ENCODE results near the gene OR6C3.
"Not testable (repeated sequence)": the region's sequence is repeated elsewhere in the genome, so short reads cannot be mapped to it uniquely, and the experiment has no call there.

Gene OR6C3

DNA sequence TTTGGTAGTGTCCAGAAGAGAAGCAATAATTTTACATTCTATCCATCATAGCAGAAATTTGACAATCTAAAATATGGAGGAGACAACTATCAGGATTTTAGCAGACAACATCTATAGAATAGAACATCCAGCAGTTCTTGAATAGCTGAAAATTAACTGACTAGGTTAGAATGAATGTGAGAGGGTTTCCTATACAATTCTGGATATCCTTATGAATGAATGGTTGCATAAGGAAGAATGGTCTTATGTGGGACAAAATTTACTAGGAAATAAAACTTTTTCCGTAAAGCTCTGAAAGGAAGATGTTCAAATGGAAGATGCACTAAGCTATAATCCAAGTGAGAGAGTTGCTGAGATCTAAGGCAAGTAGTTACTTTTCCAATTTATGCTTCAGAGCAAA, at the start of gene OR6C3:
Gene OR6C3 (plus strand): TSS at position 301 of the 400 bp plus-strand sequence. CDS start 955 bp downstream, outside the sequence.
- in situ Hi-C loops (cut with MboI; ENCODE audit: low sequenced_read_pairs): no loop called here

DNA sequence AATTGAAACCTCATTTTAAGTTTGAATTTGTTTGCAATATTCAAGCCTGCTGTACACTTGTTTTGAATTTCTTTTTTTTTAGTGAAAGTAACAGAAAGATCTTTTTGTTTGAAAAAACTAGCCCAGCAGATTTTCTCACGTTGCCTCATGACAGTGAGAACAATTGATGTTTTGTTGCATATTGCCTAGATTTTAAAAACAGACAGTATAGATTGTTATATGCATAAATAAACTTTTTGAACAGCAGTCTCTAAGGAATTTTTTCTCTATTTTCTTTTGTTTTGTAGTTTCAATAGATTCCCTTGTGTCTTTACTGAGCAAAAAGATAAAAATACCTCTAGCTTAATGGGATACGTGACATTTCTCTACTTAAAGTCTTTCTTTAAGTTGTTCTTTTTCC, 49.6 kb upstream of the OR6C3 start:
- in situ Hi-C loops (cut with MboI; ENCODE audit: low sequenced_read_pairs): no loop called here

DNA sequence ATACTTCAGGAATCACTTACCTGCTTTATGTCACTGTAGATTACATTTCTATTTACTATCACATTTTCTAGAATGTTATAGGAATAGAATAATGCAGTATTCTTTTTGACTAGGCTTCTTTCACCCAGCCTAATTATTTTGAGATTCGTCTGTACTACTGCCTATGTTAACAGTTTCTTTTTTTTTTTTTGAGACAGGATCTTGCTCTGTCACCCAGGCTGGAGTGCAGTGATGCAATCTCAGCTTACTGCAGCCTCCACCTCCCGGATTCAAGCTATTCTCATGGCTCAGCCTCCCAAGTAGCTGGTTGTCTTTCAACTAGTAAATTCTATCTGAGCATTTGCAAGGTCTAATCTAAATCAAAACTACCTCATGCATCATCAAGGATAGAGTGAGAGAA, 40.5 kb upstream of the OR6C3 start:
- in situ Hi-C loops (cut with MboI; ENCODE audit: low sequenced_read_pairs): no loop called here

DNA sequence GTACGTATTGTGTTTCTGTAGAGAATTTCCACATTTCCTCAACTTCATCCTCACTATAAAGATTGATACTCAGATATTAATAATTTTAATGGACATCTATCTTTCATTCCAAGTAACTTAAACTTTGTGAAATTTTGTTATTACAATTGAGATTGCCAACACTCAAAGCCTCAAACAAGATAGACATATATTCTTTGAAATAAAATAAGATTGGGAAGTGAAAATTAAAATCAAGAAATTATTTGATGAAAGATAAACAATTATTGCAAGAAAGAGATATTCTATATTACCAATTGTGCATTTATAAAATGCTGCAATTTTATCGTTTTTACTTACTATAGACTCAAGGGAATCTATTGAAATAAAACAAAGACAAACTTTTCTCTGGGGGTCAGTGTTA, 34.1 kb upstream of the OR6C3 start, which contains the start of gene OR6C6:
Gene OR6C6 (minus strand): TSS at position 101 of the 400 bp plus-strand sequence. CDS start 1,337 bp downstream, outside the sequence.
- in situ Hi-C loops (cut with MboI; ENCODE audit: low sequenced_read_pairs): no loop called here

DNA sequence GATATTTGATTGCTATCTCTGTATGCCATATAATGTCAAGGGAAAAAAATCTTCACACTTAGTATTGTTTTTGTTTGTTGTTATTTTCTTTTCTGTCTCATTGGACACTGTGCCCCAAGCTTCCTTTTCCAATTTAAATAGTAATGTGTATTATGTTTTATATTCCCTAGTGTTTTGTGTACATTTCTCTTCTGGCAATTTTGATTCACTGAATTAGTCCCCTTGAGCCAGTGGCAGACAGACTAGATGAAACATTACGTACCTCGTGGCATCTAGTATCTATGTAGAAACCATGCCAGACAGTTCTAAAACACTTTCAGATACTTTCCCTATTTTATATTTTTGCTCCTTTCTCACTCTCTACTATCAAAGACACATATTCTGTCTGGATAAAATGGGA, 16.5 kb upstream of the OR6C3 start, which contains the start of gene OR6C1:
Gene OR6C1 (plus strand): TSS at position 301 of the 400 bp plus-strand sequence. CDS start 6,257 bp downstream, outside the sequence.
- in situ Hi-C loops (cut with MboI; ENCODE audit: low sequenced_read_pairs): no loop called here

DNA sequence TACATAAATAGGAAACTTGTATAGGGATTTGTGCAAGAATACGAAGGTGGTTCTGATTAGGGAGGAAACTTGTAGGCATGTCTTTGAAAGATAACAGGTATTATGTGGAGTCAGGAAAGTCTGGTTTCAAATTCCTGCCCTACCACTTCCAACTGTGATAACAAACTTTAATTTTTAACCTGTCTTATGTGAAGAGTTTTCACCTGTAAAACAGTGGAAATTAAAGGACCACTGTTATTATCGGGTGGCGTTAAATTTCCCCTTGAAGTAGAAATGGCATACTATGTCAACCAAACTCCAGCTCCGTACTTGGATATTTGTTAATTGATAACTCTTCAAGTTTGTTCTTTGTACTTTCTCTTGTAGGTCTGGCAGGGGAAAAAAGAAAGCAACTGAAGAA, 10.3 kb upstream of the OR6C3 start:
- in situ Hi-C loops (cut with MboI; ENCODE audit: low sequenced_read_pairs): no loop called here

DNA sequence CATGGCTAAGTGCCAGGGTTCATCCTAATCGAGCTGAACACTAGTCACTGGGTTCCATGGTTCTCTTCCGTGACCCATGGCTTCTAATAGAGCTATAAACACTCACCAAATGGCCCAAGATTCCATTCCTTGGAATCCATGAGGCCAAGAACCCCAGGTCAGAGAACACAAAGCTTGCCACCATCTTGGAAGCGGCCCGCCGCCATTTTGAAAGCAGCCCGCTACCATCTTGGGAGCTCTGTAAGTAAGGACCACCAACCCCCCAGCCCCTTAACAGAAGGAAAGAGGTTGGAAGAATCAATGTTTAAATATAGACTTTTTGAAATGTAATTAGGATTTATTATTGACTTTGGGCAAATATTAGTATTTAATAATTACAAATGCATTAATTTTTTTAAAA, 4.7 kb upstream of the OR6C3 start:
- in situ Hi-C loops (cut with MboI; ENCODE audit: low sequenced_read_pairs): not testable (repeated sequence)

DNA sequence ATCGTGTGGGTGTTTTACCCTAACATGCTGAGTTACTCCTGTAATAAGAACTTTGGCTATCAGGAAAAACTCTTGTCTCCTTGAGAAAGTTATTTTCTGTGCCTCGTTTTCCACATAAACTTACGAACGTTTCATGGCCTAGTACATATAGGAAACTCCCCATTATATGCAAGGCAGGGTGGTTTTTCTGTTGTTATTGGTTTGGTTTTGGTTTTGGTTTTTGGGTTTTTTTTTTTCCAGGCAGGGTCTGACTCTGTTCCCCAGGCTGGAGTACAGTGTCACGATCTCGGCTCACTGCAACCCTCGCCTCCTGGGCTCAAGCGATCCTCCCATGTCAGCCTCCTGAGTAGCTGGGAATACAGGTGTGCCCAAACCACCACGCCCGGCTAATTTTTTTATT, 5.5 kb downstream of the OR6C3 start:
- in situ Hi-C loops (cut with MboI; ENCODE audit: low sequenced_read_pairs): no loop called here

DNA sequence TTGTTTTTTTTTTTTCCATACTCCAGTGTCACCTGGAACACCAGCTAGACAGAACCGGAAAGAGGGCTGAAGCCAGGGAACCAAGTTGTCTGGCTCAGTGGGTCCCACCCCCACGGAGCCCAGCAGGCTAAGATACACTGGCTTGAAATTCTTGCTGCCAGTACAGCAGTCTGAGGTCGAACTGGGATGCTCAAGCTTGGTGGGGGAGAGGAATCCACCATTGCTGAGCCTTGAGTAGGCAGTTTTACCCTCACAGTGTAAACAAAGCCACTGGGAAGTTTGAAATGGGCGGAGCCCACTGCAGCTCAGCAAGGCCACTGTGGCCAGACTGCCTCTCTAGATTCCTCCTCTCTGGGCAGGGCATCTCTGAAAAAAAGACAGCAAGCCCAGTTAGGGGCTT, 24.8 kb downstream of the OR6C3 start:
- in situ Hi-C loops (cut with MboI; ENCODE audit: low sequenced_read_pairs): not testable (repeated sequence)

DNA sequence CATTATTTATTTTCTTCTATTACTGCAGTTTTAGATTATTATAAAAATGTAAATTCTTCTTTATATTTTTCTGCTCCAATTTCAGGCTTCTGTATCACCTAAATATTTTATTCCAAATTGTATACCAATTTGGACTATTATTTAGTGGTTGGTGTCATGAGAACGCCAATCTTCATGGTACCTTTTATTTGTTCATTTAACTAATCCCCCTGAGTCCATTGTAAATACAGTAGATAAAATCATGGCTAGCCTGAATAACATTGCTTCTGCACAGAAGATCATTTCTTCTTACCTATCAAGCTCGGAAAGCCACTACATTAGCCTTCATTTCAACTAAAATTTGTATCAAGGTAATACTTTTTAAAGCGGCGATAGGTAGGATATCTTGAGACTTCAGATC, 32.1 kb downstream of the OR6C3 start, which contains the start of gene OR6C75:
Gene OR6C75 (plus strand): TSS at position 301 of the 400 bp plus-strand sequence. CDS start 2,136 bp downstream, outside the sequence.
- in situ Hi-C loops (cut with MboI; ENCODE audit: low sequenced_read_pairs): no loop called here

DNA sequence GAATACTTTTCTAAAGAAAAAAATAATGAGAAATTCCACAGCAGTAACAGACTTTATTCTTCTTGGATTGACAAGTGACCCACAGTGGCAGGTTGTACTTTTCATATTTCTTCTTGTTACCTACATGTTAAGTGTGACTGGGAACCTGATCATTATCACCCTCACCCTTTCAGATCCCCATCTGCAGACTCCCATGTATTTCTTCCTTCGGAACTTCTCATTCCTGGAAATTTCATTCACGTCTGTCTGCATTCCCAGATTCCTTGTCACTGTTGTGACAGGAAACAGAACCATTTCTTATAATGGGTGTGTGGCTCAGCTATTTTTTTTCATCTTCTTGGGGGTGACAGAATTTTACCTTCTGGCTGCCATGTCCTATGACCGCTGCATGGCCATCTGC, 34.5 kb downstream of the OR6C3 start:
- in situ Hi-C loops (cut with MboI; ENCODE audit: low sequenced_read_pairs): no loop called here

DNA sequence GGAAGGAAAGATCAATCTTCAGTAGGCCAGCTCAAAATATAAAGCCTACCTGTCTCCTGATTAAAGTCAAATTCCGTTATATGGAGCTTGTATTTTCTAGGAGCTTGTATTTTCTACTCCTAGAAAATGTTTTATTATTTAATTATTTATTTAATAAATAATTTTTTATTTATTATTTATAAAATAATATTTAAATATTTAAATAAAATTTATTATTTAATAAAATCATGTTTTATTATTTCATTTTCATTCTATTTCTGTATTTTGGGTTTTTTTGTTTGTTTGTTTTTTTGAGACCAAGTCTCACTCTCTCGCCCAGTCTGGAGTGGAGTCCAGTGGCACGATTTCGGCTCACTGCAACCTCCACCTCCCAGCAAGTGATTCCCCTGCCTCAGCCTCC, 42.0 kb downstream of the OR6C3 start:
- in situ Hi-C loops (cut with MboI; ENCODE audit: low sequenced_read_pairs): no loop called here
